Hindlimb muscle (tissue), 1 donor: ENCODE results near the gene PRELID1. TPM values are rescaled to one million over a fixed set of nuclear protein-coding genes. Genes with fewer than 3 reads are reported as not detected.

ENCODE experiments used
- DNase-seq: peaks from one replicate; pipeline ENCODE4 v3.0.0-alpha.2; 2013
- polyA plus RNA-seq: library from polyadenylated mRNA; unstranded; fragments of 120-200 nt; gene quantifications from one replicate; pipeline ENCODE4 v1.2.1, GENCODE V29; 2013; ENCODE audit not compliant: insufficient read length

PRELID1 gene
- polyA plus RNA-seq, 1 donor, result 79.7 TPM

- DNase-seq, result no peak
Observed at GRCh38 chr5:177314376-177315342, 11.1 kb downstream of the PRELID1 start.

GRCh38 chr5:177315411-177315810, 11.8 kb downstream of the PRELID1 start:
- no peak for DNase-seq

GRCh38 chr5:177316005-177316404, 12.4 kb downstream of the PRELID1 start:
- no peak for DNase-seq

GRCh38 chr5:177317959-177318377, 14.4 kb downstream of the PRELID1 start:
- DNase-seq, result peak; percentile 53

- no peak for DNase-seq
Observed at GRCh38 chr5:177319913-177320588, 16.5 kb downstream of the PRELID1 start.

- DNase-seq, result no peak
Observed at GRCh38 chr5:177320879-177321278, 17.3 kb downstream of the PRELID1 start.

- DNase-seq, result no peak
Observed at GRCh38 chr5:177325868-177326381, 22.3 kb downstream of the PRELID1 start.

GRCh38 chr5:177327539-177328522, 24.2 kb downstream of the PRELID1 start:
- DNase-seq, result peak; percentile 54

GRCh38 chr5:177328545-177329231, 25.1 kb downstream of the PRELID1 start:
- no peak for DNase-seq

- DNase-seq, result no peak
Observed at GRCh38 chr5:177329883-177330282, 26.3 kb downstream of the PRELID1 start.

GRCh38 chr5:177330991-177331842, 27.6 kb downstream of the PRELID1 start:
- no peak for DNase-seq

GRCh38 chr5:177332031-177332895, 28.7 kb downstream of the PRELID1 start:
- no peak for DNase-seq

GRCh38 chr5:177332896-177333260, 29.3 kb downstream of the PRELID1 start:
- DNase-seq, result no peak

- no peak for DNase-seq
Observed at GRCh38 chr5:177333420-177334154, 30.0 kb downstream of the PRELID1 start.

GRCh38 chr5:177334155-177334551, 30.6 kb downstream of the PRELID1 start:
- DNase-seq, result no peak

- no peak for DNase-seq
Observed at GRCh38 chr5:177334781-177335700, 31.4 kb downstream of the PRELID1 start.

- DNase-seq, result no peak
Observed at GRCh38 chr5:177335701-177336065, 32.1 kb downstream of the PRELID1 start.

- no peak for DNase-seq
Observed at GRCh38 chr5:177336112-177336511, 32.5 kb downstream of the PRELID1 start.
